Vagina (tissue), 2 donors: ENCODE measurements around the gene PDE11A. TPM values are rescaled to one million over a fixed set of nuclear protein-coding genes. Genes with fewer than 3 reads are reported as not detected.

ENCODE experiments used
- DNase-seq, 2 donors: peaks; one replicate each; pipeline ENCODE4 v3.0.0-alpha.2; 2017; ENCODE audit errors: extremely low spot score in 2 of 2
- H3K27ac ChIP-seq: fragments of 200-600 bp; sonication (generic); one replicate; pipeline ENCODE4 v1.5.1; 2019
- H3K27me3 ChIP-seq: fragments of 200-600 bp; sonication (generic); one replicate; pipeline ENCODE4 v1.5.1; 2019
- H3K36me3 ChIP-seq, 2 donors: fragments of 200-600 bp; sonication (generic); one replicate each; pipeline ENCODE4 v1.5.1; 2017 to 2019
- H3K4me1 ChIP-seq: fragments of 200-600 bp; sonication (generic); one replicate; pipeline ENCODE4 v1.5.1; 2019
- H3K4me3 ChIP-seq, 2 donors: fragments of 200-600 bp; sonication (generic); 1 replicate in 1 of 2; 2 replicates in 1 of 2; pipeline ENCODE4 v1.5.1; 2016 to 2019
- H3K9me3 ChIP-seq: fragments of 200-600 bp; sonication (generic); one replicate; pipeline ENCODE4 v1.5.1; 2019
- CTCF ChIP-seq, 3 experiments: fragments of 450-650 bp in 2 of 3; fragments of 200-600 bp in 1 of 3; sonication (generic) in 1 of 3; IDR thresholded peaks; one replicate each; pipeline ENCODE4 v1.5.1; 2017 to 2019; ENCODE audit warnings: antibody characterized with exemption in 3 of 3, mild to moderate bottlenecking in 2 of 3, moderate library complexity in 2 of 3
- POLR2A ChIP-seq, 2 donors: fragments of 450-650 bp; IDR thresholded peaks; one replicate each; pipeline ENCODE4 v1.6.1; 2017; ENCODE audit warnings: antibody characterized with exemption in 2 of 2, mild to moderate bottlenecking in 2 of 2, moderate library complexity in 2 of 2
- POLR2AphosphoS5 ChIP-seq, 2 donors: sonication (generic); formaldehyde crosslinking; IDR thresholded peaks; one replicate each; pipeline ENCODE4 v1.9.0; 2017; ENCODE audit warnings: antibody characterized with exemption in 2 of 2, mild to moderate bottlenecking in 2 of 2, low read depth in 1 of 2; ENCODE audit not compliant: insufficient read depth in 1 of 2
- intact Hi-C: fragments of 100-400 bp; cut with DNase I; formaldehyde crosslinking; loops from one replicate; pipeline ENCODE4 v1.15.1; 2023
- total RNA-seq: library from RNA; depleted of rRNA; stranded (reverse); fragments of >200 nt; gene quantifications from one replicate; pipeline ENCODE4 v1.2.3, GENCODE V29; 2016

PDE11A gene
- total RNA-seq, 1 donor from 2014 or later = 0.25 TPM

GRCh38 chr2:177710889-177711288 is 361.7 kb downstream of the PDE11A start:
- TF ChIP-seq POLR2A (IDR thresholded peaks at IDR 0.05) (no peak), POLR2AphosphoS5 (IDR thresholded peaks at IDR 0.05; ENCODE audit: insufficient read depth in 1 of 2, low read depth in 1 of 2) (no peak), CTCF (IDR thresholded peaks at IDR 0.05) (no peak)
- no peaks in the 10 kb centered on the region for H3K27me3 ChIP-seq
- no peak overlapping the region for H3K4me3 ChIP-seq
- H3K4me1 ChIP-seq = no peaks in the 10 kb centered on the region
- H3K27ac ChIP-seq = no peak overlapping the region
- DNase-seq = no peak
- no peaks in the 10 kb centered on the region for H3K36me3 ChIP-seq
- no peaks in the 10 kb centered on the region for H3K9me3 ChIP-seq
- intact Hi-C loops = no loop called here

DNA sequence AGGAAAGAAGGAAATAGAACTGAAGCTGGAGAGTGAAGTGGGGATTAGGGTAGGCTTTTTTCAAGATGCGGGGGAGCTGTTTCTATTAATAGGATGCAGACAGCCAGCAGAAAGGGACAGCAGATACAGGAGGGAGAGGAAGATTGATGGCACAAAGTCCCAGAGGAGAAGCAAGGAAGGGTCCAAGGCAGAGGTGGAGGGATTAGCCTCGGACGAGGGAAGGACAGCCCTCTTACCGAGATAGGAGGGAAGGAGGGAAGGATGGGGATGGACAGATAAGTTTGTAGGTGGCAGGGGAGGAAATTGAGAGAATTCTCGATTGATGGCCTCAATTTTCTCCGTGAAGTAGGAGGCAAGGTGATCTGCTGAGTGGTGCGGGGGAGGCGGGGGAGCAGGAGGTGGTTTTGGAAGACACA is 362.6 kb downstream of the PDE11A start:
- H3K9me3 ChIP-seq = no peaks in the 10 kb centered on the region
- TF ChIP-seq POLR2AphosphoS5 (IDR thresholded peaks at IDR 0.05; ENCODE audit: insufficient read depth in 1 of 2, low read depth in 1 of 2) (no peak), CTCF (IDR thresholded peaks at IDR 0.05) (no peak), POLR2A (IDR thresholded peaks at IDR 0.05) (no peak)
- intact Hi-C loops = no loop called here
- no peak for DNase-seq
- no peaks in the 10 kb centered on the region for H3K36me3 ChIP-seq
- H3K4me3 ChIP-seq = no peak overlapping the region
- H3K4me1 ChIP-seq = no peaks in the 10 kb centered on the region
- H3K27me3 ChIP-seq = no peaks in the 10 kb centered on the region
- H3K27ac ChIP-seq = no peak overlapping the region

DNA sequence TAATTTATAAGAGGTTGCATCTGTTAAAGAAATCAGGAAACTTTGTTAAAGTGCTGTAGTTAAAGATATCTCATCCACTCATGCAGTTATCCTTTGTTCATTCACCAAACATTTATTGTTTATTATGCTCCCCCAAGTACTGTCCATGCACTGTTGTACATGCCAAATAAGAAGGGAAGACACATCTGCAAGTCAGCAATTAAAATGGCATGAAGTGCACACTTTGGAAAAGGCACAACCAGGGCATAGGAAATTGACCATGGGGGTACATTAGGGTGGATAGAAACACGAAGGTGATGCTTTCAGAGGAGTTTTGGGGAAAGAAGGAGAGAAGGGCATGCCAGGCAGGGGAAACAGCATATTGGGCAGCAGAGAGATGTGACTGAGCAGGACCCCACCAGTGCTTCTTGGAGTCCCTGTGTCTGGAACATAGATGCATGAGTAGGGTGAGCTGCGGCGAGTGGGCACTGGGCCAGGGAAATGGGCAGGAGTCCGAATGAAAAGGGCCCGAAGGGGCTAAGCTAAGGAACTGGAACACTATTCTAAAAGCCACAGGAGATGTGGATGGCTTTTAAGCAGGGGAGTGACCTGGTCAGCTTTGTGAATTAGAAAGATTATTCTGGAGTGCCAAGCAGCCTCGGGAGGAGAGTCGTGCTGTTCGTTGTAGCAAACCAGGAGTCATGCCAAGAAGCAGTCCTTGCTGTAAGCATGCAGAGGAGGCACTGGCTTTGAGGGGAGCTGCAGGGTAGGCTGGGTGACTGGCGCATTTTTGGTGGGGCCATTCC is 363.7 kb downstream of the PDE11A start:
- Histone ChIP-seq H3K4me1 (no peaks in the 10 kb centered on the region), H3K27ac (no peak overlapping the region), H3K27me3 (no peaks in the 10 kb centered on the region), H3K4me3 (no peak overlapping the region), H3K36me3 (no peaks in the 10 kb centered on the region), H3K9me3 (no peaks in the 10 kb centered on the region)
- intact Hi-C loops = no loop called here
- no peak for TF ChIP-seq POLR2AphosphoS5 (IDR thresholded peaks at IDR 0.05; ENCODE audit: insufficient read depth in 1 of 2, low read depth in 1 of 2)
- TF ChIP-seq CTCF (IDR thresholded peaks at IDR 0.05) = no peak
- no peak for TF ChIP-seq POLR2A (IDR thresholded peaks at IDR 0.05)
- DNase-seq = no peak

GRCh38 chr2:177708106-177708505 is 364.5 kb downstream of the PDE11A start:
- H3K27ac ChIP-seq = no peak overlapping the region
- no peaks in the 10 kb centered on the region for H3K9me3 ChIP-seq
- no peak overlapping the region for H3K4me3 ChIP-seq
- no peaks in the 10 kb centered on the region for H3K36me3 ChIP-seq
- no peaks in the 10 kb centered on the region for H3K27me3 ChIP-seq
- no peak for DNase-seq
- H3K4me1 ChIP-seq = no peaks in the 10 kb centered on the region
- TF ChIP-seq POLR2A (IDR thresholded peaks at IDR 0.05) (no peak), POLR2AphosphoS5 (IDR thresholded peaks at IDR 0.05; ENCODE audit: insufficient read depth in 1 of 2, low read depth in 1 of 2) (no peak), CTCF (IDR thresholded peaks at IDR 0.05) (no peak)
- intact Hi-C loops = no loop called here

- no peaks in the 10 kb centered on the region for H3K4me1 ChIP-seq
- DNase-seq = no peak
- TF ChIP-seq CTCF (IDR thresholded peaks at IDR 0.05) = no peak
- H3K9me3 ChIP-seq = no peaks in the 10 kb centered on the region
- H3K27ac ChIP-seq = no peak overlapping the region
- H3K4me3 ChIP-seq = no peak overlapping the region
- no peaks in the 10 kb centered on the region for H3K27me3 ChIP-seq
- H3K36me3 ChIP-seq = no peaks in the 10 kb centered on the region
- intact Hi-C loops = no loop called here
Observed at GRCh38 chr2:177705511-177706173, 366.9 kb downstream of the PDE11A start.
